GM12801 (cell line): ENCODE data around the gene TNFSF18.

Experiments
- CTCF ChIP-seq: IDR thresholded peaks from one replicate; pipeline ENCODE4 v1.5.1; 2011; ENCODE audit warnings: control low read depth; ENCODE audit not compliant: insufficient read length; ENCODE audit errors: extremely low read depth

The TNFSF18 gene

GRCh38 chr1:173038875-173039554 lies 11.7 kb downstream of the TNFSF18 start:
- no peak for TF ChIP-seq CTCF

- TF ChIP-seq CTCF: no peak
Observed at GRCh38 chr1:173024543-173024942, 26.2 kb downstream of the TNFSF18 start.

- no peak for TF ChIP-seq CTCF
Observed at GRCh38 chr1:173023343-173023742, 27.4 kb downstream of the TNFSF18 start.

- TF ChIP-seq CTCF: no peak
Observed at GRCh38 chr1:173020138-173020750, 30.5 kb downstream of the TNFSF18 start.

GRCh38 chr1:173017792-173018191 lies 32.9 kb downstream of the TNFSF18 start:
- no peak for TF ChIP-seq CTCF

- no peak for TF ChIP-seq CTCF
Observed at GRCh38 chr1:173016419-173016818, 34.3 kb downstream of the TNFSF18 start.

GRCh38 chr1:173015629-173016028 lies 35.1 kb downstream of the TNFSF18 start:
- TF ChIP-seq CTCF: no peak
